ENCODE results near the gene UBXN2A.

UBXN2A gene

DNA sequence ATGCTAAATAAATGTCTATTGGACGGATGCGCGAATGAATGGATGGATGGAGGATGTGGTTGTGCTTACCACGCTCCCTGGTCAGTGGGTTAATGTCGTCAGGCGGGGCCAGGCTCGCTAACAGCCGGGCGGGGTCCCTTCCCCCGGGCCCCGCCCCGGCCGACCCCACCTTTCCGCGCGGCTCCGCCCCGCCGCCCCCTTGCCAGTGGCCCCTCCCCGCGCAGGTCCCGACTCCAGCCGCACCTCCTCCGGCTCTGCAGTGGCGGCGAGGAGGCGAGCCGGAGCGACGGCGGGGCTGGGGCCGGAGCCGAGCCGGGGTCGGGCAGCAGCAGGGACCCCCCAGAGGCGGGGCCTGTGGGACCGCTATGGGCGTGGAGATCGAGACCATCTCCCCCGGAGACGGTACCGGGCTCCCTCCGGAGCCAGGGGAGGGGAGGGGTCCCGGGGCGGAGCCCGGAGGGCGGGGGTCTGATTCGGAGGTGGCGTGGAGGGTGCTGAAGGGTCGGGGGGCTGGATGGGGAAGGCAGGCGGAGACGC is 109.3 kb downstream of the UBXN2A start, which contains the start of gene FKBP1B:
FKBP1B (plus strand) TSS at position 257 of the 537 bp plus-strand sequence; CDS start at position 366, 109 bp downstream.
- Histone ChIP-seq H3K36me3 (ENCODE audit: control insufficient read depth, insufficient read depth, low read length) (no peaks in the 10 kb centered on the region), H3K9ac (peak within 1 kb of the TSS; percentile 12), H3K4me3 (ENCODE audit: low read depth, low read length) (peak within 1 kb of the TSS; percentile 64), H2AFZ (peak within 1 kb of the TSS; percentile 95), H3K27me3 (ENCODE audit: control insufficient read depth, insufficient read depth, low read length) (no peaks in the 10 kb centered on the region), H3K79me2 (no peaks in the 10 kb centered on the region), H3K4me1 (no peaks in the 10 kb centered on the region), H3K27ac (peak within 1 kb of the TSS; percentile 27), H3K9me3 (ENCODE audit: control insufficient read depth, low read length) (no peaks in the 10 kb centered on the region), H3K4me2 (ENCODE audit: low read length) (peak within 1 kb of the TSS; percentile 90)
- TF ChIP-seq CTCF (IDR thresholded peaks at IDR 0.05), result no peak

DNA sequence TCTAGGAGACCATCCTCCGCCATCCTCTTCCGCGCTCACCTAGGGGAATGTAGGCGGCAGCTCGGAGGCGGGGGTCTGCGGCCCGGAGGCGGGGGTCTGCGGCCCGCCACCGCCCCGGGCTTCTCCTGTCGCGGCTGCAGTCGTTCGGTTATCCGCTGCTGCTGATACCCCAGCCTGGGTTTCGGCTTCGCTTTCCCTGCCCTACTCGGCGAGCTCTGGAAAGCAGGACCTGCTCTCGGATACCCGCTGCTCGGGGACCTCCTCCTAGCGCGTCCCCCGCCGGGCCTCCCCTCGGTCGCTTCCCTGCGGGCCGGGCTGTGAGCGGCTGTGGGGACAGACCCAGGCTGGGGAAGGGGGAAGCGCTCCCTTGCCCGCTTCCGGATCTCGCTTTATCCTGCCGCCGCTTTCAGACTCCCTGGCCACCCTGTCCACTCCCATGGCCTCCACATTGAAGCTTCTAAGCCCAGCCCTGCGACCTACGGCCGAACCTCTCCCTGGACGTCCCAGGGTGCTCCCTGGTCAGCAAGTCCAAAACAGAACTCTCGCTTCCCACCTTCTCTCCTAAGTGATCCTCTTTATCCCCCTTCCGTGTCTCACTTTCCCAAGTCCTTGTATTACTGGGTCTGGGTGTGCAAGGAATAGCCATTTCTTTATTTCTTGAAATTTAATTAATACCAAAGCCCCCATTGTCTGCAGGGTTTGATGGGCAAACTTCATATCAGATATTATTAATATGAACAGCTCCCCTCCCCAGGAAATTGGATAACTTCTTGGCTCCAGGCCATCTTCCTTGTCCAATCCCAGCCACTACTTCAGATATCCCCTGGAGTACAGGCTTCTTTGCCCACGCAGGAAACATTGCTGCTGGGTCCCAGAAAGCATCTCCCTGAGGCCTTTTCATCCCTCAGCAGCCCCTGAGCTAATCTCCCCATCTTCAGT is 110.0 kb downstream of the UBXN2A start:
- no peak for TF ChIP-seq CTCF (IDR thresholded peaks at IDR 0.05)
- no peaks in the 10 kb centered on the region for H3K79me2 ChIP-seq
- no peaks in the 10 kb centered on the region for H3K27me3 ChIP-seq (ENCODE audit: control insufficient read depth, insufficient read depth, low read length)
- H3K4me3 ChIP-seq (ENCODE audit: low read depth, low read length), result peak overlapping the region; percentile 64
- no peaks in the 10 kb centered on the region for H3K9me3 ChIP-seq (ENCODE audit: control insufficient read depth, low read length)
- peak overlapping the region; percentile 95 for H2AFZ ChIP-seq
- peak overlapping the region; percentile 27 for H3K27ac ChIP-seq
- no peaks in the 10 kb centered on the region for H3K36me3 ChIP-seq (ENCODE audit: control insufficient read depth, insufficient read depth, low read length)
- peak overlapping the region; percentile 90 for H3K4me2 ChIP-seq (ENCODE audit: low read length)
- H3K9ac ChIP-seq, result peak overlapping the region; percentile 12
- H3K4me1 ChIP-seq, result no peaks in the 10 kb centered on the region

DNA sequence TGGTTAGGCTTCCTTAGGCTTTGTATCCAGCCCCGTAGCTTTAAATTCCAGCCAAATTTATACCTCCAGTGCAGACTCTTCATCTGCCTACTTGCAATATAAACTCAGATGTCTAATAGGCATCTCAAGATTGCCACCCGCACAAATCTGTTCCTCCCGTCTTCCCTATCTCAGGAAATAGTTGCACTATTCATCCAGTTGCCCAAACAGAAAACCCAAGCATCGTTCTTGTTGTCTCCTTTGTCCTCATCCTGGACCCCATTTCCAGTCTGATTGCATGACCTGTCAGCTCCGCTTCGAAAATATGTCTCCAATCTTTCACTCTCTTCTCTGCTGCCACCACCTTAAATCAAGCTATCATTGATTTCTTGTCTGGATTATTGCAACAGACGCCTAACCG is 111.6 kb downstream of the UBXN2A start:
- H3K27me3 ChIP-seq (ENCODE audit: control insufficient read depth, insufficient read depth, low read length), result no peaks in the 10 kb centered on the region
- no peak overlapping the region for H3K4me2 ChIP-seq (ENCODE audit: low read length)
- H3K4me3 ChIP-seq (ENCODE audit: low read depth, low read length), result no peak overlapping the region
- H3K9ac ChIP-seq, result no peak overlapping the region
- H3K9me3 ChIP-seq (ENCODE audit: control insufficient read depth, low read length), result no peaks in the 10 kb centered on the region
- no peak overlapping the region for H3K27ac ChIP-seq
- no peaks in the 10 kb centered on the region for H3K79me2 ChIP-seq
- H2AFZ ChIP-seq, result no peak overlapping the region
- H3K4me1 ChIP-seq, result no peaks in the 10 kb centered on the region
- no peaks in the 10 kb centered on the region for H3K36me3 ChIP-seq (ENCODE audit: control insufficient read depth, insufficient read depth, low read length)
- TF ChIP-seq CTCF (IDR thresholded peaks at IDR 0.05), result no peak

DNA sequence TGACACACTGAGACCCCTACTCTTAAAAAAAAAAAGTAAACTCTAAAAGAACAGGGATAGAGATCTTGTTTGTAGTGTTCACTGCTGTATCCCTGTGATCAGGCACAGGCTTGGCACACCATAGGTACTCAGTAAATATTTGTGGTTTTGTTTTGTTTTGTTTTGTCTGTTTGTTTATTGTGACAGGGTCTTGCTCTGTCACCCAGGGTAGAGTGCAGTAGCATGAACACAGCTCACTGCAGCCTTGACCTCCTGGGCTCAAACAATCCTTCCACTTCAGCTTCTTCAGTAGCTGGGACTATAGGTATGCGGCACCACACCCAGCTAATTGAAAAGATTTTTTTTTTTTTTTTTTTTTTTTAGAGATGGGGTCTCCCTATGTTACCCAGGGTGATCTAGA is 112.7 kb downstream of the UBXN2A start:
- Histone ChIP-seq H3K4me3 (ENCODE audit: low read depth, low read length) (no peak overlapping the region), H3K27ac (no peak overlapping the region), H3K79me2 (no peaks in the 10 kb centered on the region), H2AFZ (no peak overlapping the region), H3K4me1 (no peaks in the 10 kb centered on the region), H3K9ac (no peak overlapping the region), H3K4me2 (ENCODE audit: low read length) (no peak overlapping the region), H3K36me3 (ENCODE audit: control insufficient read depth, insufficient read depth, low read length) (no peaks in the 10 kb centered on the region), H3K9me3 (ENCODE audit: control insufficient read depth, low read length) (no peaks in the 10 kb centered on the region), H3K27me3 (ENCODE audit: control insufficient read depth, insufficient read depth, low read length) (no peaks in the 10 kb centered on the region)
- no peak for TF ChIP-seq CTCF (IDR thresholded peaks at IDR 0.05)

Data from parathyroid adenoma (tissue), 2 donors.